Breast epithelium (tissue), 3 donors: Measurements from ENCODE around the gene GPR17.

Experiments used
- CTCF ChIP-seq, 3 donors: fragments of 450-650 bp; IDR thresholded peaks; one replicate each; pipeline ENCODE4 v1.5.1; 2016 to 2017; ENCODE audit warnings: antibody characterized with exemption in 3 of 3, mild to moderate bottlenecking in 3 of 3, moderate library complexity in 3 of 3
- POLR2A ChIP-seq: fragments of 450-650 bp; IDR thresholded peaks from one replicate; pipeline ENCODE4 v1.6.1; 2016; ENCODE audit warnings: antibody characterized with exemption, mild to moderate bottlenecking, moderate library complexity
- POLR2AphosphoS5 ChIP-seq, 3 donors: sonication (generic); formaldehyde crosslinking; IDR thresholded peaks; one replicate each; pipeline ENCODE4 v1.6.1; 2017; ENCODE audit warnings: antibody characterized with exemption in 3 of 3

GRCh38 chr2:127643439-127644065, 2.4 kb upstream of the GPR17 start:
- TF ChIP-seq CTCF (IDR thresholded peaks at IDR 0.05) (no peak), POLR2A (no peak), POLR2AphosphoS5 (IDR thresholded peaks at IDR 0.05) (no peak)
